T-cell (primary cell): Measurements from ENCODE around the gene ATXN2. TPM values are rescaled to one million over a fixed set of nuclear protein-coding genes. Genes with fewer than 3 reads are reported as not detected.

ENCODE experiments used
- ATAC-seq, 4 experiments: fragments of 200-7000 bp in 3 of 4; fragments of 150-1000 bp in 1 of 4; cut with Tn5 transposase; replicated peaks in 1 of 4; 1 replicate in 3 of 4; 2 replicates in 1 of 4; pipeline ENCODE4 v1.10.0; 2021; ENCODE audit warnings: moderate library complexity in 3 of 4, mild to moderate bottlenecking in 2 of 4, moderate number of reproducible peaks in 1 of 4
- CTCF ChIA-PET, 2 donors: fragments of 300-600 bp; sonication (Branson Sonifier 250); formaldehyde crosslinking; loops; one replicate each; lab custom pipeline; 2022; ENCODE audit warnings: antibody characterized with exemption in 2 of 2; lab: Charles Lee
- POLR2A ChIA-PET, 2 donors: fragments of 300-600 bp; sonication (Branson Sonifier 250); formaldehyde crosslinking; loops; one replicate each; lab custom pipeline; 2022; ENCODE audit warnings: antibody characterized with exemption in 2 of 2; lab: Charles Lee
- DNase-seq, 35 experiments: peaks; one replicate each; pipeline versions ENCODE4 v3.0.0 to v3.0.0-alpha.2; 2013 to 2023
- H3K27ac ChIP-seq: one replicate; pipeline ENCODE4 v1.5.1; 2013; ENCODE audit warnings: low read length
- H3K27me3 ChIP-seq, 2 experiments: replicated peaks in 1 of 2; 1 replicate in 1 of 2; 2 replicates in 1 of 2; pipeline versions ENCODE4 v1.6.1 to v1.7.0; 2013; ENCODE audit warnings: low read length in 1 of 2, mixed read lengths in 1 of 2; ENCODE audit not compliant: control insufficient read depth in 2 of 2, insufficient read depth in 2 of 2; ENCODE audit errors: extremely low read depth in 1 of 2
- H3K36me3 ChIP-seq, 2 donors: 1 replicate in 1 of 2; 2 replicates in 1 of 2; pipeline versions ENCODE4 v1.6.1 to v1.7.0; 2013; ENCODE audit warnings: low read length in 1 of 2; ENCODE audit not compliant: control insufficient read depth in 2 of 2, insufficient read depth in 1 of 2; ENCODE audit errors: extremely low read depth in 1 of 2
- H3K4me1 ChIP-seq, 2 experiments: 1 replicate in 1 of 2; 2 replicates in 1 of 2; pipeline versions ENCODE4 v1.6.1 to v1.7.0; 2013; ENCODE audit warnings: low read length in 2 of 2, mixed read lengths in 1 of 2; ENCODE audit not compliant: insufficient read depth in 2 of 2, control insufficient read depth in 1 of 2; ENCODE audit errors: extremely low read depth in 1 of 2
- H3K4me3 ChIP-seq, 2 donors: 1 replicate in 1 of 2; 2 replicates in 1 of 2; pipeline versions ENCODE4 v1.5.1 to v1.7.0; 2013; ENCODE audit warnings: mild to moderate bottlenecking in 2 of 2, low read length in 1 of 2, moderate library complexity in 1 of 2; ENCODE audit not compliant: control insufficient read depth in 1 of 2; ENCODE audit errors: extremely low read depth in 1 of 2
- H3K9me3 ChIP-seq: 2 replicates; pipeline ENCODE4 v1.7.0; 2013
- H3K27ac Mint-ChIP-seq, 2 donors: one replicate each; pipeline ENCODE4 v1.8.0; 2020 to 2021; ENCODE audit warnings: mild to moderate bottlenecking in 2 of 2, mixed read lengths in 2 of 2
- H3K27me3 Mint-ChIP-seq, 2 donors: one replicate each; pipeline ENCODE4 v1.8.0; 2021 to 2022; ENCODE audit warnings: mixed read lengths in 2 of 2
- H3K36me3 Mint-ChIP-seq: one replicate; pipeline ENCODE4 v1.8.0; 2021; ENCODE audit warnings: mixed read lengths
- H3K4me1 Mint-ChIP-seq, 3 donors: one replicate each; pipeline ENCODE4 v1.8.0; 2020 to 2022; ENCODE audit warnings: mixed read lengths in 3 of 3, mild to moderate bottlenecking in 1 of 3
- H3K4me3 Mint-ChIP-seq, 3 donors: one replicate each; pipeline ENCODE4 v1.8.0; 2020 to 2022; ENCODE audit warnings: mild to moderate bottlenecking in 3 of 3, mixed read lengths in 3 of 3, moderate library complexity in 3 of 3
- H3K9me3 Mint-ChIP-seq, 3 donors: one replicate each; pipeline ENCODE4 v1.8.0; 2020 to 2022; ENCODE audit warnings: mixed read lengths in 3 of 3
- WGBS: methylation state at CpG from one replicate; pipeline ENCODE4 v1.1.5; 2013; ENCODE audit warnings: missing lambda C conversion rate; ENCODE audit not compliant: insufficient coverage; 5-methylcytosine and 5-hydroxymethylcytosine counted together
- total RNA-seq, 35 experiments: library from RNA in 6 of 35; stranded (reverse) in 6 of 35; fragments of 120-200 nt in 1 of 35; gene quantifications; one replicate each; pipeline versions ENCODE4 v1.2.1 to v1.2.4 and lab custom pipeline; 2013 to 2026

The ATXN2 gene
- total RNA-seq, 5 donors from 2014 or later (not counting 1 experiment from before 2014, with no cell fraction given), result 48.6 to 54.0 (median 50.3) TPM

GRCh38 chr12:111408116-111408440 lies 191.0 kb downstream of the ATXN2 start:
- ChIA-PET POLR2A (no interaction called here), CTCF (interaction anchor here in 1 of 2 donors (0.9 to 7.5 kb wide), 2 partner anchors 34 to 43 kb away, joined by 3 to 91 read pairs; no protein-coding TSS in a partner anchor)
- H3K36me3 ChIP-seq, result peaks cover 0 to 4% of the 10 kb centered on the region in 2 donors
- Mint-ChIP-seq H3K9me3 (no peaks in the 10 kb centered on the region), H3K36me3 (peaks cover under 1% of the 10 kb centered on the region), H3K27ac (peak overlapping the region; percentile 69 to 95), H3K4me3 (peak overlapping the region; percentile 83 to 94 (median 85)), H3K4me1 (peaks cover 80 to 85% (median 82%) of the 10 kb centered on the region in 3 donors), H3K27me3 (no peaks in the 10 kb centered on the region)
- H3K4me3 ChIP-seq, result peak overlapping the region in 1 of 2 donors; percentile 100
- ATAC-seq (no peak), DNase-seq (no peak)
- no peaks in the 10 kb centered on the region for H3K27me3 ChIP-seq
- H3K9me3 ChIP-seq, result no peaks in the 10 kb centered on the region
- H3K27ac ChIP-seq, result peak overlapping the region; percentile 88
- peaks cover 55 to 91% of the 10 kb centered on the region in 2 experiments for H3K4me1 ChIP-seq
- WGBS, result no CpG with 5 or more reads among the region's 1 CpG

DNA sequence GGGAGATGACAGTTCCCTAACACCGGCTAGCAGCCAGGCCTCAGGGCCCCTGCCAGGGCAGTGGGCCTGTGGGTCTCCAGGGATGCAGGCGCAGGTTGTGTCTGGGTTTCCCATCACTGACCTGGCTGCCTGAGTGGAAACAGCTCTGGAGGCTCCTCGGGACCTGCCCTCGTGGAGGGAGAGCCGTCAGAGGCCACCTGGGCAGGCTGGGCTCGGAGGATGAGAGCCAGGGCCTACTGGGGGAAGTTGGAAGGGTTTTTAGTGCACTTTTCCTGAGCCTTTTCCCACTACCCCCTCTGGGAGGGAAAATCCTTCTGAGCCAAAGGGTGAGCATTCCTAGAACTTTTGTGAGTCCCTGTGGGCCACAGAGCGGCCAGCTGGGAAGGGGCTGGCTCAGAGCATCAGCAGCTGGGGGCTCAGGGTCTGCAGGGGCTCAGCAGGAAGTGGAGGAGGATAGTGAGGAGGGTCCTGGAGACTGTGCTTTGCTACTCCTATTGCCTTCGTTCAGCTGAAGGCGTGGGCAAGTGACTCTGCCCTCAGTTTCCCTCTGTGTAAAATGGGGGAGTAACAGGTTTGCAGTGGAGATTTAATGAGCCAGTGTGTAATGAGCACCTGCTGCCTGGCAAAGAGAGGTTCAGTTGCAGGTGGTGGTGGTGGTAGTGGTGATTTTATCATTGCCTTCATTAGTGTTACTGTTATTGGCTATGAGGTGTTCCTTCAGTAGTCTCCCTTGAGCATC lies 191.6 kb downstream of the ATXN2 start:
- 77% methylated on average over 4 of the region's 9 CpGs for WGBS
- Histone ChIP-seq H3K4me1 (peaks cover 52 to 90% of the 10 kb centered on the region in 2 experiments), H3K27ac (peak overlapping the region; percentile 88), H3K36me3 (peaks cover 0 to 4% of the 10 kb centered on the region in 2 donors), H3K27me3 (no peaks in the 10 kb centered on the region), H3K4me3 (peak overlapping the region; percentile 89 to 100), H3K9me3 (no peaks in the 10 kb centered on the region)
- DNase-seq (no peak), ATAC-seq (no peak)
- CTCF ChIA-PET, result interaction anchor here in 1 of 2 donors (0.9 to 7.5 kb wide), 2 partner anchors 34 to 44 kb away, joined by 3 to 91 read pairs; no protein-coding TSS in a partner anchor
- Mint-ChIP-seq H3K36me3 (no peaks in the 10 kb centered on the region), H3K27ac (peak overlapping the region; percentile 88 to 95), H3K4me3 (peak overlapping the region; percentile 83 to 94 (median 85)), H3K9me3 (no peaks in the 10 kb centered on the region), H3K27me3 (no peaks in the 10 kb centered on the region), H3K4me1 (peaks cover 78 to 83% (median 81%) of the 10 kb centered on the region in 3 donors)
- POLR2A ChIA-PET, result interaction anchor here in 1 of 2 donors (1.0 kb wide), 1 partner anchor 10 kb away, joined by 3 read pairs; no protein-coding TSS in a partner anchor

GRCh38 chr12:111406474-111407376 lies 192.4 kb downstream of the ATXN2 start:
- peak overlapping the region; percentile 89 to 100 for H3K4me3 ChIP-seq
- peak overlapping the region; percentile 88 to 95 for H3K27ac Mint-ChIP-seq
- H3K4me1 ChIP-seq, result peaks cover 44 to 82% of the 10 kb centered on the region in 2 experiments
- H3K4me1 Mint-ChIP-seq, result peaks cover 70 to 75% (median 73%) of the 10 kb centered on the region in 3 donors
- no peaks in the 10 kb centered on the region for H3K9me3 ChIP-seq
- no peaks in the 10 kb centered on the region for H3K27me3 ChIP-seq
- H3K36me3 Mint-ChIP-seq, result no peaks in the 10 kb centered on the region
- H3K27ac ChIP-seq, result peak overlapping the region; percentile 88
- DNase-seq (peak in 22 of 35 experiments; percentile 21 to 78 (median 40)), ATAC-seq (peak in 1 of 4 experiments; percentile 3)
- POLR2A ChIA-PET, result interaction anchor here in 1 of 2 donors (1.0 kb wide), 1 partner anchor 10 kb away, joined by 3 read pairs; no protein-coding TSS in a partner anchor
- H3K36me3 ChIP-seq, result peaks cover 0 to 4% of the 10 kb centered on the region in 2 donors
- H3K4me3 Mint-ChIP-seq, result peak overlapping the region; percentile 83 to 94 (median 85)
- no peaks in the 10 kb centered on the region for H3K27me3 Mint-ChIP-seq
- CTCF ChIA-PET, result interaction anchor here in 1 of 2 donors (7.5 kb wide), 1 partner anchor 44 kb away, joined by 91 read pairs; no protein-coding TSS in a partner anchor
- no peaks in the 10 kb centered on the region for H3K9me3 Mint-ChIP-seq
- WGBS, result 10% methylated on average over 15 of the region's 34 CpGs

- peaks cover 63 to 67% (median 65%) of the 10 kb centered on the region in 3 donors for H3K4me1 Mint-ChIP-seq
- Histone ChIP-seq H3K9me3 (no peaks in the 10 kb centered on the region), H3K27me3 (no peaks in the 10 kb centered on the region), H3K4me1 (peaks cover 37 to 74% of the 10 kb centered on the region in 2 experiments), H3K4me3 (peak within 1 kb of the TSS; percentile 89 to 100), H3K27ac (peak within 1 kb of the TSS; percentile 88), H3K36me3 (peaks cover 0 to 4% of the 10 kb centered on the region in 2 donors)
- ATAC-seq, result peak; percentile 51 to 65 (median 60)
- no peaks in the 10 kb centered on the region for H3K36me3 Mint-ChIP-seq
- peak in 30 of 35 experiments; percentile 65 to 89 (median 78) for DNase-seq
- H3K27ac Mint-ChIP-seq, result peak within 1 kb of the TSS; percentile 90 to 95
- H3K9me3 Mint-ChIP-seq, result no peaks in the 10 kb centered on the region
- 0% methylated on average over 61 of the region's 80 CpGs for WGBS
- POLR2A ChIA-PET, result interaction anchor here in 1 of 2 donors (0.6 kb wide), 1 partner anchor 38 kb away, joined by 3 read pairs; no protein-coding TSS in a partner anchor
- no peaks in the 10 kb centered on the region for H3K27me3 Mint-ChIP-seq
- peak within 1 kb of the TSS; percentile 85 to 94 (median 85) for H3K4me3 Mint-ChIP-seq
- CTCF ChIA-PET, result interaction anchor here in 1 of 2 donors (3.4 to 7.5 kb wide), 2 partner anchors 29 to 45 kb away, joined by 22 to 91 read pairs; no protein-coding TSS in a partner anchor
Measured at GRCh38 chr12:111405859-111406473, 193.1 kb downstream of the ATXN2 start, which contains the start of gene SH2B3. Gene SH2B3, plus strand, starts transcription at chr12:111405923. Its CDS starts 12,223 bp downstream, at chr12:111418146.

- Histone ChIP-seq H3K9me3 (no peaks in the 10 kb centered on the region), H3K4me3 (peak overlapping the region; percentile 26 to 65), H3K27ac (peak overlapping the region; percentile 70), H3K4me1 (peaks cover 30 to 68% of the 10 kb centered on the region in 2 experiments), H3K36me3 (peaks cover 0 to 4% of the 10 kb centered on the region in 2 donors), H3K27me3 (no peaks in the 10 kb centered on the region)
- H3K4me3 Mint-ChIP-seq, result peak overlapping the region; percentile 81 to 85 (median 85)
- no peaks in the 10 kb centered on the region for H3K9me3 Mint-ChIP-seq
- H3K36me3 Mint-ChIP-seq, result no peaks in the 10 kb centered on the region
- DNase-seq, result peak; percentile 94 to 100 (median 98)
- no peaks in the 10 kb centered on the region for H3K27me3 Mint-ChIP-seq
- POLR2A ChIA-PET, result interaction anchor here (0.6 to 1.9 kb wide), 6 partner anchors 30 to 261 kb away, joined by 3 to 9 read pairs (median 3); no protein-coding TSS in a partner anchor
- ATAC-seq, result peak; percentile 77 to 83 (median 78)
- H3K27ac Mint-ChIP-seq, result peak overlapping the region; percentile 90 to 92
- peaks cover 58 to 63% (median 59%) of the 10 kb centered on the region in 3 donors for H3K4me1 Mint-ChIP-seq
- CTCF ChIA-PET, result interaction anchor here (1.1 to 7.5 kb wide), 10 partner anchors 9 to 121 kb away, joined by 3 to 91 read pairs (median 6); no protein-coding TSS in a partner anchor
- WGBS, result under 1% methylated on average over 50 of the region's 59 CpGs
Measured at GRCh38 chr12:111405149-111405858, 193.8 kb downstream of the ATXN2 start.
